Measurements from ENCODE around the gene UAP1.
"Not testable (repeated sequence)": the region's sequence is repeated elsewhere in the genome, so short reads cannot be mapped to it uniquely, and the experiment has no call there.

The UAP1 gene

DNA sequence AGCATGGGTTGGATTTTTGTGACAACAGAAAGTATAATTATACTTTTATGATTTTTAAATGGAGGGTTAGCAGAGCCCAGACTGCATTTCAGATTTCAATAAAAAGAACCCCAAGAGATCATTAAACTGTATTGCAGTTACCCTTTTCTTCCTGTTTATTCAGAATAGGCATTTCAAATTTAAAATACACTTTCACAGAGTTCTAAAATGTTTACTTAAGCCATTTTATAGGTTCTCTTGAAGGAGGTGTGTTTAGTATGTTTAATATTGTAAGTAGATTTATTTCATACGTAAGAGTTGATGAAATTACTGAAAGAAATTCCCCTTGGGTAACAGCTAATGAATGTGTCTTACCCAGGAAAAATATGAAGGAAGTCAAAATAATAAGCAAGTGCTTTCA lies 17.4 kb downstream of the UAP1 start:
- H3K9me2 ChIP-seq (replicated peaks; ENCODE audit: insufficient read depth, low read length), result no peaks in the 10 kb centered on the region
- H3K9ac ChIP-seq (ENCODE audit: low read length), result no peak overlapping the region
- no peak overlapping the region for H3K4me3 ChIP-seq (ENCODE audit: insufficient read depth, low read length, poor library complexity, severe bottlenecking)
- no peaks in the 10 kb centered on the region for H4K20me1 ChIP-seq (ENCODE audit: low read depth, low read length)
- no peaks in the 10 kb centered on the region for H3K79me2 ChIP-seq (ENCODE audit: insufficient read depth, low read length)
- H3K36me3 ChIP-seq (ENCODE audit: low read length), result peaks cover 4% of the 10 kb centered on the region; the same call in 1 of the 2 replicates
- no peaks in the 10 kb centered on the region for H3K9me3 ChIP-seq (ENCODE audit: insufficient read depth, low read length)
- H3F3A ChIP-seq (ENCODE audit: insufficient read depth), result no peaks in the 10 kb centered on the region
- no peak overlapping the region for H2AFZ ChIP-seq (ENCODE audit: low read depth, low read length, severe bottlenecking)
- H3K27ac ChIP-seq (ENCODE audit: low read depth, low read length), result no peak overlapping the region
- H3K27me3 ChIP-seq (ENCODE audit: low read length), result no peaks in the 10 kb centered on the region
- TF ChIP-seq, protein P1, sequence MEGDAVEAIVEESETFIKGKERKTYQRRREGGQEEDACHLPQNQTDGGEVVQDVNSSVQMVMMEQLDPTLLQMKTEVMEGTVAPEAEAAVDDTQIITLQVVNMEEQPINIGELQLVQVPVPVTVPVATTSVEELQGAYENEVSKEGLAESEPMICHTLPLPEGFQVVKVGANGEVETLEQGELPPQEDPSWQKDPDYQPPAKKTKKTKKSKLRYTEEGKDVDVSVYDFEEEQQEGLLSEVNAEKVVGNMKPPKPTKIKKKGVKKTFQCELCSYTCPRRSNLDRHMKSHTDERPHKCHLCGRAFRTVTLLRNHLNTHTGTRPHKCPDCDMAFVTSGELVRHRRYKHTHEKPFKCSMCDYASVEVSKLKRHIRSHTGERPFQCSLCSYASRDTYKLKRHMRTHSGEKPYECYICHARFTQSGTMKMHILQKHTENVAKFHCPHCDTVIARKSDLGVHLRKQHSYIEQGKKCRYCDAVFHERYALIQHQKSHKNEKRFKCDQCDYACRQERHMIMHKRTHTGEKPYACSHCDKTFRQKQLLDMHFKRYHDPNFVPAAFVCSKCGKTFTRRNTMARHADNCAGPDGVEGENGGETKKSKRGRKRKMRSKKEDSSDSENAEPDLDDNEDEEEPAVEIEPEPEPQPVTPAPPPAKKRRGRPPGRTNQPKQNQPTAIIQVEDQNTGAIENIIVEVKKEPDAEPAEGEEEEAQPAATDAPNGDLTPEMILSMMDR (IDR thresholded peaks at IDR 0.05; ENCODE audit: insufficient read depth, low read length, poor library complexity, severe bottlenecking), result no peak
- no peak for TF ChIP-seq EZH2phosphoT487 (conservative IDR thresholded peaks at IDR 0.05; ENCODE audit: low read length)
- no peak overlapping the region for H3K4me2 ChIP-seq (ENCODE audit: low read depth, low read length, poor library complexity, severe bottlenecking)

DNA sequence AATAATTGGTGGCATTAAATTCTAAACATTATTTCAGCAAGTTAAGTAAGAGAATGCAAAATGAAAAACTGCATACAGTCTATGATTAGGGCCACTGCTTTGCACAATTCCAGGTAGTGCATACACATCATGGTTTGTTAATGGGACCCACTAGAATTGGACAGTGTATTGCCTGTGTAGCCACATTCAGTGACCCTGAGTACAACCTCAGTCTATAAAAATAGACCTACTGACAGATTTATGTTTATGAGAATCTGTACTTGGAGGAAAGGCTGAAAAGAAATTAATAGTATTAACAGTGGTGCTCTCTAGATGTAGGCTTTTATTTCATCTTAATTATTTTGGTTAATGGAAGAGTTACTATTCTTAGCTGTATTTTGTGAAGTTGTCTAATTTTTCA lies 18.8 kb downstream of the UAP1 start:
- no peaks in the 10 kb centered on the region for H4K20me1 ChIP-seq (ENCODE audit: low read depth, low read length)
- H3K4me2 ChIP-seq (ENCODE audit: low read depth, low read length, poor library complexity, severe bottlenecking), result no peak overlapping the region
- no peaks in the 10 kb centered on the region for H3K9me3 ChIP-seq (ENCODE audit: insufficient read depth, low read length)
- no peak overlapping the region for H3K4me3 ChIP-seq (ENCODE audit: insufficient read depth, low read length, poor library complexity, severe bottlenecking)
- no peaks in the 10 kb centered on the region for H3K9me2 ChIP-seq (replicated peaks; ENCODE audit: insufficient read depth, low read length)
- H3K79me2 ChIP-seq (ENCODE audit: insufficient read depth, low read length), result no peaks in the 10 kb centered on the region
- no peak overlapping the region for H2AFZ ChIP-seq (ENCODE audit: low read depth, low read length, severe bottlenecking)
- TF ChIP-seq, protein P1 (IDR thresholded peaks at IDR 0.05; ENCODE audit: insufficient read depth, low read length, poor library complexity, severe bottlenecking), result no peak
- TF ChIP-seq EZH2phosphoT487 (conservative IDR thresholded peaks at IDR 0.05; ENCODE audit: low read length), result no peak
- H3F3A ChIP-seq (ENCODE audit: insufficient read depth), result no peaks in the 10 kb centered on the region
- H3K27ac ChIP-seq (ENCODE audit: low read depth, low read length), result no peak overlapping the region
- H3K9ac ChIP-seq (ENCODE audit: low read length), result no peak overlapping the region
- H3K27me3 ChIP-seq (ENCODE audit: low read length), result no peaks in the 10 kb centered on the region
- H3K36me3 ChIP-seq (ENCODE audit: low read length), result peaks cover 4% of the 10 kb centered on the region; the same call in 1 of the 2 replicates

DNA sequence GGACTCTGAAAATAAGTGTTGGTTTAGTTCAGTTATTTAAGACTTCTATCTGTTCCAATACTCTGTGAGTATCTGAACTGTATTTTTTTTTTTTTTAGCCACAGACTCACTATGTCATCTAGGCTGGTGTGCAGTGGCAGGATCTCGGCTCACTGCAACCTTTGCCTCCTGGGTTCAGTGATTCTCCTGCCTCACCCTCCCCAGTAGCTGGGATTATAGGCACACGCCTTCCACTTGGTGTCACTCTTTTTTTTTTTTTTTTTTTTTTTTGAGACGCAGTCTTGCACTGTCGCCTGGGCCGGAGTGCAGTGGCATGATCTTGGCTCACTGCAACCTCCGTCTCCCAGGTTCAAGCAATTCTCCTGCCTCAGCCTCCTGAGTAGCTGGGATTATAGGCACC lies 21.4 kb downstream of the UAP1 start:
- not testable (repeated sequence) for H3K36me3 ChIP-seq (ENCODE audit: low read length)

DNA sequence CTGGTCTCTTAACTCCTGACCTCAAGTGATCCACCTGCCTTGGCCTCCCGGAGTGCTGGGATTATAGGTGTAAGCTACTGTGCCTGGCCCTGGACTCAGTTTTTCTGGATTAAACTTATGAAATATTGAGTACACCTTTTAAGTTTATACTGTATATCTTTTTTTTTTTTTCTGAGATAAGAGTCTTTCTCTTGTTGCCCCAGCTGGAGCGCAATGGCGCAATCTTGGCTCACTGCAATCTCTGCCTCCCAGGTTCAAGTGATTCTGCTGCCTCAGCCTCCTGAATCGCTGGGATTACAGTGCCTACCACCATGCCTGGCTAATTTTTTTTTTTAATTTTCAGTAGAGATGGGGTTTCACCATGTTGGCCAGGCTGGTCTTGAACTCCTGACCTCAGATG lies 23.6 kb downstream of the UAP1 start:
- H3K4me3 ChIP-seq (ENCODE audit: insufficient read depth, low read length, poor library complexity, severe bottlenecking); H4K20me1 ChIP-seq (ENCODE audit: low read depth, low read length); H3F3A ChIP-seq (ENCODE audit: insufficient read depth); H3K27ac ChIP-seq (ENCODE audit: low read depth, low read length); H3K27me3 ChIP-seq (ENCODE audit: low read length); H3K36me3 ChIP-seq (ENCODE audit: low read length); H3K79me2 ChIP-seq (ENCODE audit: insufficient read depth, low read length); H2AFZ ChIP-seq (ENCODE audit: low read depth, low read length, severe bottlenecking); H3K9me2 ChIP-seq (replicated peaks; ENCODE audit: insufficient read depth, low read length); H3K4me2 ChIP-seq (ENCODE audit: low read depth, low read length, poor library complexity, severe bottlenecking); H3K9ac ChIP-seq (ENCODE audit: low read length); H3K9me3 ChIP-seq (ENCODE audit: insufficient read depth, low read length): not testable (repeated sequence)

More for the DNA sequence above, 21.4 kb downstream of the UAP1 start:
- not testable (repeated sequence) for H3K4me3 ChIP-seq (ENCODE audit: insufficient read depth, low read length, poor library complexity, severe bottlenecking); H3K79me2 ChIP-seq (ENCODE audit: insufficient read depth, low read length); H3F3A ChIP-seq (ENCODE audit: insufficient read depth); H3K4me2 ChIP-seq (ENCODE audit: low read depth, low read length, poor library complexity, severe bottlenecking); H3K27ac ChIP-seq (ENCODE audit: low read depth, low read length); H3K27me3 ChIP-seq (ENCODE audit: low read length); H3K9me2 ChIP-seq (replicated peaks; ENCODE audit: insufficient read depth, low read length); H4K20me1 ChIP-seq (ENCODE audit: low read depth, low read length); H2AFZ ChIP-seq (ENCODE audit: low read depth, low read length, severe bottlenecking); H3K9ac ChIP-seq (ENCODE audit: low read length); H3K9me3 ChIP-seq (ENCODE audit: insufficient read depth, low read length)

All from SU-DHL-6 (cell line).